HG03064 (cell line): Measurements from ENCODE around the gene PLXNB1.

Experiments
- ATAC-seq: cut with Tn5 transposase; IDR thresholded peaks from one replicate; pipeline ENCODE4 v1.9.1; 2021; ENCODE audit warnings: low read depth; ENCODE audit not compliant: unreplicated experiment

Gene PLXNB1

GRCh38 chr3:48422681-48423080 is 7.2 kb downstream of the PLXNB1 start:
- no peak for ATAC-seq

- no peak for ATAC-seq
Observed at GRCh38 chr3:48422272-48422671, 7.6 kb downstream of the PLXNB1 start.

GRCh38 chr3:48420561-48420960 is 9.3 kb downstream of the PLXNB1 start:
- ATAC-seq: no peak

- no peak for ATAC-seq
Observed at GRCh38 chr3:48419597-48419996, 10.3 kb downstream of the PLXNB1 start.

- no peak for ATAC-seq
Observed at GRCh38 chr3:48419149-48419548, 10.7 kb downstream of the PLXNB1 start.

- no peak for ATAC-seq
Observed at GRCh38 chr3:48418651-48419050, 11.2 kb downstream of the PLXNB1 start.

- ATAC-seq: no peak
Observed at GRCh38 chr3:48418140-48418539, 11.7 kb downstream of the PLXNB1 start.

- ATAC-seq: no peak
Observed at GRCh38 chr3:48417529-48418108, 12.3 kb downstream of the PLXNB1 start.

GRCh38 chr3:48416546-48416945 is 13.3 kb downstream of the PLXNB1 start:
- no peak for ATAC-seq

GRCh38 chr3:48416091-48416505 is 13.8 kb downstream of the PLXNB1 start:
- no peak for ATAC-seq

GRCh38 chr3:48415251-48415953 is 14.5 kb downstream of the PLXNB1 start:
- no peak for ATAC-seq

- ATAC-seq: no peak
Observed at GRCh38 chr3:48414376-48415250, 15.3 kb downstream of the PLXNB1 start.

- ATAC-seq: no peak
Observed at GRCh38 chr3:48413611-48414010, 16.3 kb downstream of the PLXNB1 start.

GRCh38 chr3:48413086-48413485 is 16.8 kb downstream of the PLXNB1 start:
- no peak for ATAC-seq

- no peak for ATAC-seq
Observed at GRCh38 chr3:48412375-48413001, 17.4 kb downstream of the PLXNB1 start.

GRCh38 chr3:48411606-48412374 is 18.1 kb downstream of the PLXNB1 start:
- no peak for ATAC-seq

- no peak for ATAC-seq
Observed at GRCh38 chr3:48411041-48411588, 18.8 kb downstream of the PLXNB1 start.

- no peak for ATAC-seq
Observed at GRCh38 chr3:48410205-48411040, 19.5 kb downstream of the PLXNB1 start.
